H4 (cell line): Measurements from ENCODE around the gene HSPG2. TPM values are rescaled to one million over a fixed set of nuclear protein-coding genes. Genes with fewer than 3 reads are reported as not detected.

Source experiments
- DNase-seq: peaks from one replicate; pipeline ENCODE4 v3.0.0-alpha.2; 2015; ENCODE audit warnings: low spot score
- total RNA-seq: library from RNA; depleted of rRNA; stranded (reverse); fragments of >200 nt; shearing (Covaris generic); gene quantifications from 2 replicates; pipeline ENCODE4 v1.2.3, GENCODE V29; 2014

The HSPG2 gene
- total RNA-seq, 1 experiment from 2014 or later: 8.9 TPM

GRCh38 chr1:21861602-21862429, 75.3 kb downstream of the HSPG2 start:
- peak; percentile 69 for DNase-seq

DNA sequence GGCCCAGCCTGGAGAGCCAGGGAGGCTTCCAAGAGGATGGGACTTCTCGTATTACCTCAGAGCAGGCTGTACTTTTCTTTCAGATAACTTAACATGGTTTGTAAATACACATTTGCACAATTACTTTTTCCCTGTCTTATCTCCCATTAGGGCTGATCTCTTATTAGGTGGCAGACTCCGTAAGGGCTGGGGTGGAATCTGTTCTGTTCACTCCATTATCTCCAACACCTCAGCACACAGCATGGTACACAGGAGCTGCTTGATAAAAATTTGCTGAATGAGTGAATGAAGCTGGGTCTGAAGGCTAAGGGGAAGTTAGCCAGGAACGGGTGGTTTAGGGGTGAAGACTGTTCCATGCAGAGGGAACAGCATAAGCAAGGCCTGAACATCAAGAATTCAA, 76.1 kb downstream of the HSPG2 start:
- no peak for DNase-seq

DNA sequence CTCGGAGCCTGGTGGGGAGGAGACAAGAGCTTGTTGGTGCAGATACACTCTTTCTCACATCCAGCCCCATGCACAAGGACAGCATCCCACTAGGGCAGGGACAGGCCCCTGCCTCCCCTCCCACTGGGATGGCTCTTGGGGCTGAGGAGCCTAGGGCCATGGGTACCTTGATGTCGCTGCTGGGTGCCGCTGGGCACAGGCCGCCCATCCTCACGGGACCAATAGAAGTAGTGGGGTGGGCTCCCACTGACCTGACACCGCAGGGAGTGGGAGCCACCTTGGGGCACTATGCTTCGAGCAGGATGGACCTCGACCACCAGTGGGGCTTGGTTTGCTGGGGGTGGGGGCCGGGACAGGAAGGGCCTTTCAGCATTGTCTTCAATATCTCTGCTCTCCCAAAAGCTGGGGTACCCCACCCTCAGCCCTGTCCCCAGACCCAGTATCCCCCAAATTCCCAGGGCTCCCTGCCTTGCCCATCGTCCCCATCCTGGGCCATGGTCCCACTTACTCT, 77.4 kb downstream of the HSPG2 start:
- no peak for DNase-seq

- DNase-seq: no peak
These were observed 79.1 kb downstream of the HSPG2 start for GRCh38 chr1:21857840-21858670.

DNA sequence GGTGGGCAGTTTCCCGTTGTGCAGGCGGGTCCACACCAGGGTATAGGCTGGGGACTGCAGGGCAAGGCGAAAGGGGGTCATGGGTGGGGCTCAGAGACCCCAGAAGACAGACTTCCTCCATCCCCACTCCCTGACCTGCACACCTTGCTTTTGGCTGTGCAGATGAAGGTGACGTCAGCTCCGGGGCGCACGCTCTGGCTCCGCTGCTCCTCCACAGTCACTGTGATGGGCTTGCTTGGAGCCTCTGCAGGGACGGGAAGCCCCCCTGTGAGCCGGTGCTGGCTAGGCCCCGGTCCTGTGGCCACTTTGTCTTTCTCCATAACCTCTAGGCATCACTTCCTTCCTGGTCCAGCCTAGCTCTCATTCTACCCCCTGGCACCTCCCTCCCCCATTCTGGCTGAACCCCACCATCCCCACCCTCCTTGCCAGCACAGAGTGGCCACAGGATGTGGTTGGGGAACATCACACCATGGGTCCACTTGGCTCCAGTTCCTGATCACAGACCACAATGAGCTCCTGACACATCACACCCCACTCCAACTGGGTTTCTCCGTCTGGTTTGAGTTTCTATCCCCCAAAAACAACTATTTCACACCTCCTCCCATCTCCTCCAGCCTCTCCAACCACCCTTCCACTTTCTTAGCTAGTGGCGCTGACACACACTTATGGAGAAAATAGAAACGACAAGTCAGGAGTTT, 79.8 kb downstream of the HSPG2 start:
- DNase-seq: peak; percentile 68

DNA sequence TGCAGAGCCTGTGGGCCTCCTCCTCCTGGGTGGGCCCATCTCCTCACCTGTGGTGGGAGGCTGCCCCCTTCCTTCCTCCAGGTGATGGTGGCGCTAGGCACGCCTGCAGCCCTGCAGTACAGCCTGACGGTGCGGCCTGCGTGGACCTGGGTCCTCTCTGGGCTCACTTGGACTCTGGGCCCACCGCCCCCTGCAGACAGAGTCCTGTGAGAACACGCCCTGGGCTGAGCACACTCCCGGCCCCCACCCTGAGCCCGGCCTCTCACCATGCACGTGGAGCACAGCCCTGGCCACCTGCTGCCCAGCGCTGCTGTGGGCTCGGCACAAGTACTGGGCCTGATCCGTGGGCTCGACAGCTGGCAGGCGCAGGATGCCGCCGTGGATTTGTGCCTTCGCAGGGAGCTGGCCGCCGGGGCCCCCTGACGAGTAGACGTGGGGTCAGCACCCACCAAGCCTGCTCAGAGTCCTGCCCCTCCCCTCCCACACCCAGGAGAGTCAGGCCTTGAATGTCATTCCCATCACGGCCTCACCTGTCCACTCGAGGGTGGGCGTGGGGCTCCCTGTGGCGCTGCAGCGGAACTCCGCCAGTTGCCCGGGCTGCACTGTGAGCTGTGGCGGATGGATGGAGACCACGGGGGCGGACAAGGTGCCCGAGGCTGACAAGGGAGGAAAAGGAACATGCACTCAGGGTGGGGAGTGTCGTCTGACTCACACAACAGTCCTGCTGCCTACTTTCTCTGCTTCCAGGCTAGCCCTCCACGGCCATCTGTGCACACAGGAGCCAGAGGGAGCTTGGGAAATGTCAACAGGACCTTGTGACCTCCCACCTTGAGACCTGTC, 81.6 kb downstream of the HSPG2 start:
- no peak for DNase-seq

GRCh38 chr1:21854751-21855131, 82.4 kb downstream of the HSPG2 start:
- DNase-seq: no peak

DNA sequence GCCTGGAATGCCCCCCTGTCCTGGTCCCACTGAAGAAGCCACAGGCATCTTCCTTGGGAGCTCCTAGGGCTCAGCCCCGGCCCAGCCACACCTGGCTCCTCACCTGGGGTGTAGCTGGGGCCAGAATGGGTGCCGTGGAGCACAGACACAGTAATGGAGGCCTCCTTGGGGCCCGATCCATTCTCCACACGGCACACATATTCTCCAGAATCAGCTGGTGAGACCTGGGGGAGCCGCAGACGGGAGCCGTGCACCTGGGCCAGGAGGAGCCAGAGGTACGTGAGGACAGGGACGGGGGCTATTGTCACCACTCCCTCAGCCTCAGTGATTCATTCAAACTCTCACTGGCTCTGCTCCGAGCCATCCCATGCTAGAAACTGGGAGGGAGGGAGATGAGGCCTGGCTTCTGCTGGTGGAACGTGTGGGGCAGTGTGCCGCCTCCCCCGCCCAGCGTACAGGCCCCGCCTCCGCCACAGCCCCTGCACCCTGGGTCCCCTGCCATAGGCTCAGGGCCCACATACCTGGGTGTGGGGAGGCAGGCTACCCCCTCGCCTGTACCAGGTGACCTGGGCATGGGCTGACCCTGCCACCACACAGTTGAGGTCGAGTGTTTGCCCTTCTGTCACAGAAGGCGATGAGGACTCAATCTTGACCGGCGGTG, 82.9 kb downstream of the HSPG2 start:
- no peak for DNase-seq

- no peak for DNase-seq
These were observed 84.0 kb downstream of the HSPG2 start for GRCh38 chr1:21853131-21853427.

DNA sequence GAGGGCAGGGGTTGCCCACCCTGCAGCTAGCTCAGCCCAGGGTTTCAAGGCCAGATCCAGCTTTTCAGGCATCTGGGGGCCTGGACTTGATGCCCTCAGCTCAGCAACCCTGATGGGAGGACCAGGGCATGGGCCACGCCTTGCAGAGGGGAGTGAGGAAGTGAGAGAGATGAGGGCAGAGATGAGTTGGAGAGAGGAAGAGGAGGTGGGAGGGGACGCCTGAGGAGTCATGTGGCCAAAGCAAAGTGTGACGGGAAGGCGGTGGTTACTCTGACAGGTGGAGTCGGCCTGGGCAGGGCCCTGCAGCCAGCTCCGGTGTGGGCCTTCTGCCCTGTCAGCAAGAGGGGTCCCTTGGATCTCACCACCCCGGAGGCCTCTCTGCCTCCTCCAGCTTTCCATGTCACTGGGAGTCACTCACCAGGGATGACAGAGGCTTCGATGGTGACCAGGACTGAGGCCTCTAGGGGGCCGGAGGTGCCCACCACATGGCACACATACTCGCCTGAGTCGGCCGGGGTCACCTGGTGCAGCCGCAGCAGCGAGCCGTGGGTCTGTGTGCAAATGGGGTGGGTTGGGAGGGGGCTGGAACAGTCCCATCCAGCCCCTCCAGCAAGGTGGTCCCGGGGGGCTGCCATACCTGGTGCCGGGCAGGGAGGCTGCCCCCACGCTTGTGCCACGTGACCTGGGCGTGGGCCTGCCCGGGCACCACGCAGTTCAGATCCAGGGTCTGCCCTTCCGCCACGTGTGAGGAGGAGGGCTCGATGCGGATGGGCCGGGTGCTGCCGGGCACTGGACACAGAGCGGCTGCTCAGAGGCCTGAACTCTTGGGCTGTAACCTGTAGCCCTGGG, 84.6 kb downstream of the HSPG2 start:
- DNase-seq: no peak

GRCh38 chr1:21851430-21852250, 85.5 kb downstream of the HSPG2 start:
- DNase-seq: no peak

GRCh38 chr1:21849909-21850576, 87.1 kb downstream of the HSPG2 start:
- no peak for DNase-seq

DNA sequence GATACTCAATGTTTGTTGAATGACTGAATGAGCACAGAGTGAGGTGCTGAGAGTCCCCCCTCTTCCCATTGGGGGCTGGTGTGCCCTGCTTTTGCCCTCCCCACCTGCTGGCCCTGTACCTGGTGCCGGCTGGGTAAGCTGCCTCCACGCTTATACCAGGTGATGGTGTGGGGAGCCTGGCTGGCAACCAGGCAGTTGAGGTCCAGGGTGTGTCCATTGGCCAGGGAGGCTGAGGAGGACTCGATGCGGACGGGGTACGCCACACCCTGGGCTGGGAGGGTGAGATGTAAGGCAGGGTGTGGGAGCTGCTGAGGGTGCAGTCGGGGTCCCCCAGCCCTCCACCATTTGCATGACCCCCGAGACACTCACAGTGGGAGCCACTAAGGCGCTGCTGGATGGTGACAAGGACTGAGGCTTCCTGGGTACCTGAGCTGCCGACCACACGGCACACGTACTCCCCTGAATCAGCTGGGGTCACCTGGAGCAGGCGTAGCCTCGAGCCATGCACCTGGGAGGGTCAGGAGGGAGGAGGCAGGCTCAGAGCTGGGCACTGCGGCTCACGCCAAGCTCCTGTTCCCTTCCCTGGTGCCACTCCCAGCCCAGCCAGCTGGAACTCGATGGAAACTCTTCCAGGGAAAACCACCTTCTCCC, 88.5 kb downstream of the HSPG2 start:
- DNase-seq: no peak

DNA sequence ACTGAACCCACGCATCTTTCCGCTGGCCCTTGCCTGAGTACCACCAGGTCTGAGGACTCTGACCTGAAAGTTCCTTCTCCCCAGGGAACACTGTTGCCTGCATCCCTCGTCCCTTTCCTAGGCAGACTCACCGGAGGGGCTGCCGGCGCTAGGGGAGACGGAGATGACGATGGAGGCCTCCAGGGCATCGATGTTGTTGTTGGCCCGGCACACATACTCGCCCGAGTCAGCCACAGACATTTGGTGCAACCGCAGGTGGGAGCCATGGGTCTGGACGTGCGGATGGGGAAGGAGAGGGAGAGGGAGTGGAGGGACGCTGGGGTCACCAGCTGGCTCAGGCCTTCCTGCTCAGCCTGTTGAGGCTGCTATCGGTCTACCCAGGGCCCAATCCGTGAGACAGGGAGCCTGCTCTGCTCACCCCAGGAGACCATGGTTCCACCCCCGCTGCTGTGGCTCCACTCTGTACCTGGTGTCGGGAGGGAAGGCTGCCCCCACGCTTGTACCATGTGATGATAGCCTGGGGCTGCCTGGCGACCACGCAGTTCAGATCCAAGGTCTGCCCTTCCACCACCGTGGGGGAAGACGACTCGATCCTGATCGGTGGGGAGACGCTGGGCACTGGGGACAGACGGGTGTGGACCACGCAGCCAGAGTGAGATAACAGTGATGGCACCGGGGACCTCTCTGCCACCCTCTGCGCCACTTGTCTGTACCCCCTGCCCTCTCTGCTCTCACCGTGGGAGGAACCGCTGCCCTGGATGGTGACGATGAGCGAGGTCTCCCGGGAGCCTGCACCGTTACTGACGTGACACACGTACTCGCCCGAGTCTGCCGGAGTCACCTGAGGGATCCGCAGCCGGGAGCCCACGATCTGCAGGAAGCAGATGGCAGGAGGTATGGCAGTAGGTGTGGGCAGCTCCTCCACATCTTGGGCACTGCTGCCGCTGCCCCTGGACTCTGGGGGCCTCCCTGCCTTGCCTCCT, 89.6 kb downstream of the HSPG2 start:
- no peak for DNase-seq

- no peak for DNase-seq
These were observed 91.2 kb downstream of the HSPG2 start for GRCh38 chr1:21845646-21846641.
